GM10266 (cell line): ENCODE results near the gene CEP85L.

Experiments
- DNase-seq: peaks from one replicate; pipeline ENCODE4 v3.0.0; 2012; ENCODE audit errors: extremely low spot score
- CTCF ChIP-seq: IDR thresholded peaks from 2 replicates; pipeline ENCODE4 v1.5.1; 2012; ENCODE audit warnings: mild to moderate bottlenecking, low read depth; ENCODE audit not compliant: control insufficient read depth, insufficient read depth; ENCODE audit errors: missing control alignments

CEP85L gene

GRCh38 chr6:118648866-118649554 is 2.4 kb downstream of the CEP85L start:
- no peak for DNase-seq
- no peak for TF ChIP-seq CTCF

GRCh38 chr6:118646977-118647376 is 4.4 kb downstream of the CEP85L start:
- TF ChIP-seq CTCF = no peak
- DNase-seq = no peak

- no peak for DNase-seq
- no peak for TF ChIP-seq CTCF
Measured at GRCh38 chr6:118645395-118645794, 6.0 kb downstream of the CEP85L start.

GRCh38 chr6:118644007-118644406 is 7.4 kb downstream of the CEP85L start:
- no peak for TF ChIP-seq CTCF
- no peak for DNase-seq

- TF ChIP-seq CTCF = no peak
- DNase-seq = no peak
Measured at GRCh38 chr6:118641042-118641441, 10.3 kb downstream of the CEP85L start.

GRCh38 chr6:118639054-118639964 is 12.1 kb downstream of the CEP85L start:
- TF ChIP-seq CTCF = no peak
- no peak for DNase-seq

GRCh38 chr6:118638288-118638687 is 13.1 kb downstream of the CEP85L start:
- TF ChIP-seq CTCF = no peak
- no peak for DNase-seq
